Upper lobe of left lung (tissue), 4 donors: ENCODE results near the gene PPIG.

Experiments
- EP300 ChIP-seq, 4 donors: sonication (generic); formaldehyde crosslinking; IDR thresholded peaks; one replicate each; pipeline ENCODE4 v1.5.1; 2017; ENCODE audit warnings: antibody characterized with exemption in 4 of 4, control low read depth in 2 of 4
- POLR2A ChIP-seq, 4 donors: fragments of 450-650 bp; IDR thresholded peaks; one replicate each; pipeline ENCODE4 v1.5.1; 2016 to 2017; ENCODE audit warnings: antibody characterized with exemption in 4 of 4, mild to moderate bottlenecking in 2 of 4
- POLR2AphosphoS5 ChIP-seq, 2 donors: sonication (generic); formaldehyde crosslinking; IDR thresholded peaks; one replicate each; pipeline ENCODE4 v1.5.1; 2017; ENCODE audit warnings: antibody characterized with exemption in 2 of 2
- TF ChIP-seq, protein P1 (sequence below), 6 experiments: fragments of 450-650 bp in 4 of 6; fragments of 200-600 bp in 2 of 6; sonication (generic) in 2 of 6; IDR thresholded peaks; one replicate each; pipeline ENCODE4 v1.5.1; 2016 to 2019; ENCODE audit warnings: antibody characterized with exemption in 6 of 6

DNA sequence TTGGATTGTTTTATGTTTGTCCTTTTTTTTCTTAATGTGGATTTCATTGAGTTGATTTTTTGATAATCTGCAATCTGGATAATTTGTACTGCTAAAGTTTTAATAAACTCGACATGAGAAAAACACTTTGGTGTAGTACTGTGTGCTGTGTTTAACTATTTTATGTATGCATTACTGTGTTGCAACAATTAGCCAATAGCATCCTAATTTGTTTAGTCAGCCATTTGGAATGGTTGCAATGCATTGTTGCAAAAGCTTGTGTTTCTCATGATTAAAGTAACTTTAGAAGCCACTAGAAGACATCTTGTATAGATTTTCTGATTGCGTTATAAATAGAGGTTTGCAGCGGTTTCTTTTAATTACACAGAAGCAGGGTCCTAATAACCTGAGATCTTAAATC, 53.5 kb downstream of the PPIG start:
- TF ChIP-seq, protein P1, sequence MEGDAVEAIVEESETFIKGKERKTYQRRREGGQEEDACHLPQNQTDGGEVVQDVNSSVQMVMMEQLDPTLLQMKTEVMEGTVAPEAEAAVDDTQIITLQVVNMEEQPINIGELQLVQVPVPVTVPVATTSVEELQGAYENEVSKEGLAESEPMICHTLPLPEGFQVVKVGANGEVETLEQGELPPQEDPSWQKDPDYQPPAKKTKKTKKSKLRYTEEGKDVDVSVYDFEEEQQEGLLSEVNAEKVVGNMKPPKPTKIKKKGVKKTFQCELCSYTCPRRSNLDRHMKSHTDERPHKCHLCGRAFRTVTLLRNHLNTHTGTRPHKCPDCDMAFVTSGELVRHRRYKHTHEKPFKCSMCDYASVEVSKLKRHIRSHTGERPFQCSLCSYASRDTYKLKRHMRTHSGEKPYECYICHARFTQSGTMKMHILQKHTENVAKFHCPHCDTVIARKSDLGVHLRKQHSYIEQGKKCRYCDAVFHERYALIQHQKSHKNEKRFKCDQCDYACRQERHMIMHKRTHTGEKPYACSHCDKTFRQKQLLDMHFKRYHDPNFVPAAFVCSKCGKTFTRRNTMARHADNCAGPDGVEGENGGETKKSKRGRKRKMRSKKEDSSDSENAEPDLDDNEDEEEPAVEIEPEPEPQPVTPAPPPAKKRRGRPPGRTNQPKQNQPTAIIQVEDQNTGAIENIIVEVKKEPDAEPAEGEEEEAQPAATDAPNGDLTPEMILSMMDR (IDR thresholded peaks at IDR 0.05) = no peak
- no peak for TF ChIP-seq POLR2AphosphoS5 (IDR thresholded peaks at IDR 0.05)
- no peak for TF ChIP-seq POLR2A (IDR thresholded peaks at IDR 0.05)
- no peak for TF ChIP-seq EP300 (IDR thresholded peaks at IDR 0.05)
